ENCODE data around the gene ADAMTS2.

The ADAMTS2 gene

DNA sequence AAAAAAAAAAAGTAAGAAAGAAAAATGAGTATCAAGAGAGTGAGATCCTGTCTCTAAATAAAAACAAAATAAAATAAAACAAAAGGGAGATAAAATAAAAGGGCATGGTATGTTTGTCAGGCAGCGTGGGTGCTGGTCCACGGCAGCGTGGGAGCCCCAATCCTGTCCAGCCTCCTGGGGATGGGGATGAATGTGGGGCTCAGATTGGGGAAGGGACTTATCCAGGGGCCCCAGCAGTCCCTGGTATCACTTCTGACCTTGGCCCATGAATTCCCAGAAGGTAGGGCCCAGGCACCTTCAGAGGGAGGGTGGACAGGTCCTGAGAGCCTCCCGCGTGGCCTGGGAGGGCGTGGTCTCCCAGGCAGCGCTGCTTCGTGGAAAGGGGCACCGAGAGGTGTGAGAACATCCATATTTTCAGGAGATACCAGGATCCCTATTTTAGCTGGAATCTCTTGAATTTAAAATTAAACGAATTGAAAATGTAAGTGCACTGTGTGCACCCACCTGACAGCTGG, 213.9 kb downstream of the ADAMTS2 start:
- H2BK120ac ChIP-seq (ENCODE audit: low read depth, low read length) = no peak overlapping the region
- H2AK5ac ChIP-seq (ENCODE audit: low read depth, low read length) = no peak overlapping the region
- no peaks in the 10 kb centered on the region for H3K4me1 ChIP-seq (ENCODE audit: control insufficient read depth in 2 of 2, insufficient read depth in 1 of 2, low read depth in 1 of 2, low read length in 2 of 2)
- no peak overlapping the region for H2BK5ac ChIP-seq (ENCODE audit: low read length)
- H3K18ac ChIP-seq (ENCODE audit: low read length) = no peak overlapping the region
- H3K79me1 ChIP-seq (ENCODE audit: low read depth, low read length) = no peaks in the 10 kb centered on the region
- no peak overlapping the region for H3K4me3 ChIP-seq (ENCODE audit: low read length in 2 of 2)
- H4K91ac ChIP-seq (ENCODE audit: low read depth, low read length, poor library complexity) = no peak overlapping the region
- H3K27ac ChIP-seq (replicated peaks; ENCODE audit: low read length) = no peak overlapping the region
- H2AFZ ChIP-seq (ENCODE audit: low read length) = no peak overlapping the region
- H3K14ac ChIP-seq (ENCODE audit: low read length) = no peak overlapping the region
- WGBS, 2 donors (ENCODE audit: extremely low coverage in 2 of 2, insufficient read length in 2 of 2, insufficient replicate concordance in 1 of 2) = no CpG with 5 or more reads among the region's 10 CpGs
- no peak overlapping the region for H3K4ac ChIP-seq (ENCODE audit: low read length)
- no peaks in the 10 kb centered on the region for H3K27me3 ChIP-seq (ENCODE audit: control insufficient read depth in 3 of 3, insufficient read depth in 3 of 3, low read depth in 1 of 3, low read length in 3 of 3)
- no peaks in the 10 kb centered on the region for H3K36me3 ChIP-seq (replicated peaks in 1 of 2; ENCODE audit: control insufficient read depth in 2 of 2, insufficient read depth in 2 of 2, low read length in 2 of 2)
- DNase-seq (ENCODE audit: low spot score) = no peak
- H4K8ac ChIP-seq (ENCODE audit: low read depth, low read length) = no peak overlapping the region
- no peak overlapping the region for H3K4me2 ChIP-seq (ENCODE audit: insufficient read depth, low read length, poor library complexity, severe bottlenecking)
- no peak overlapping the region for H2BK15ac ChIP-seq (ENCODE audit: low read length)
- peaks cover 0 to 9% of the 10 kb centered on the region in 2 donors for H3K9me3 ChIP-seq (replicated peaks in 1 of 2; ENCODE audit: control insufficient read depth in 2 of 2, insufficient read depth in 1 of 2, low read depth in 1 of 2, low read length in 2 of 2)
- H2BK12ac ChIP-seq (ENCODE audit: low read length) = no peak overlapping the region
- H3K23ac ChIP-seq (ENCODE audit: low read depth, low read length, poor library complexity) = no peak overlapping the region
- no peak overlapping the region for H3K9ac ChIP-seq (ENCODE audit: low read depth, low read length, poor library complexity)

DNA sequence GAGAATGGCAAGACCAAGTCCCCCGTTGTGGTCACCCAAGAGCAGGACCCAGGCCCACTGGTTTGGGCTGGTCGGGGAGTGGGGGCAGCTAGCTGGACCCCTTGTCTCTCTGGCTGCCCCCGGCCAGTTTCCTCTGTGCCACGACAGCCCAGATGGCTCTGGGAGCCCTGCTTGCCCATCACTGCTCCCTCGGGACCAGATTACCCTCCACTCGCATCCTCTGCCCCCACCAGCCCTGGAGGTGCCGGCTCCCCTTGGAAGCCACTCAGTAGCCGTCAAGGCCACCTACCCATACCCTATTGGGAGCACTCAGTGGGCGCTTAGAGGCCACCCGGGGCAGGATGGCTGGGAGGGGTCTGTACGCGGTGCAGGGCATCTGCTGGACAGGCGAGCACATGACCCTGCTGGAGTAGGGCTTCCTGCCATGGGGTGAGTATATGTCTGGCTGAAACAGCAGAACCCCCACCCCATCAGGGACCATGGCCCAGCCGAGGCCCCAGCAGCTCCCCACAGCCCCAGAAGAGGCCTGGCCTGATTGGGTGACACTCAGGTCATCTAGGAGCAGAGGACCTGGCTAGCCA, 215.1 kb downstream of the ADAMTS2 start:
- DNase-seq (ENCODE audit: low spot score) = no peak

DNA sequence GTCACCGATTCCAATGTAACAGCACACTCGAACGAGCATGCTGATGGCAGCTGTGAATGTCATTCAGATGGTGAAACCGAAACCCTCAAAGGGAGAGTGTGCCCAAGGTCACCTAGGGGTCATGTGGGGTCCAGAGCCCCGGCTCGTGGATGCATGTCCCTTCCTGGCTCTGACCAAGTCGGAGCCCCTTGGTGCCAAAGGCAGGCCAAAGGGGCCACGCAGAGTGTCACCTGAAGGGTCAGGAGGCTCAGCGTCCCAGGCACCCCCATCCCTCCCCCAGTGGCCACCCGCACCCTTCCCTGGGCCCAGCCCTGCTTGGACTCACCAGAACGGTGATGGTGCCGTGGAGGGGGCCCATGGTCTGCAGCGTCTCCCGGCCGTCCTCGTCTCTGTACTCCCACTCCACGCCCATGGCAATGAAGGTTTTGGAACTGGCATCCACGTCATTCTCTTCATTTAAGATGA, 215.6 kb downstream of the ADAMTS2 start:
- Histone ChIP-seq H3K9me3 (replicated peaks in 1 of 2; ENCODE audit: control insufficient read depth in 2 of 2, insufficient read depth in 1 of 2, low read depth in 1 of 2, low read length in 2 of 2) (peaks cover 0 to 13% of the 10 kb centered on the region in 2 donors), H3K23ac (ENCODE audit: low read depth, low read length, poor library complexity) (no peak overlapping the region), H3K9ac (ENCODE audit: low read depth, low read length, poor library complexity) (no peak overlapping the region), H2AK5ac (ENCODE audit: low read depth, low read length) (no peak overlapping the region), H3K4me1 (ENCODE audit: control insufficient read depth in 2 of 2, insufficient read depth in 1 of 2, low read depth in 1 of 2, low read length in 2 of 2) (no peaks in the 10 kb centered on the region), H3K79me1 (ENCODE audit: low read depth, low read length) (no peaks in the 10 kb centered on the region), H3K36me3 (replicated peaks in 1 of 2; ENCODE audit: control insufficient read depth in 2 of 2, insufficient read depth in 2 of 2, low read length in 2 of 2) (no peaks in the 10 kb centered on the region), H3K4me3 (ENCODE audit: low read length in 2 of 2) (no peak overlapping the region), H2BK120ac (ENCODE audit: low read depth, low read length) (no peak overlapping the region), H3K27me3 (ENCODE audit: control insufficient read depth in 3 of 3, insufficient read depth in 3 of 3, low read depth in 1 of 3, low read length in 3 of 3) (no peaks in the 10 kb centered on the region), H2BK12ac (ENCODE audit: low read length) (no peak overlapping the region), H2BK15ac (ENCODE audit: low read length) (no peak overlapping the region), H3K4ac (ENCODE audit: low read length) (no peak overlapping the region), H3K14ac (ENCODE audit: low read length) (no peak overlapping the region), H4K91ac (ENCODE audit: low read depth, low read length, poor library complexity) (no peak overlapping the region), H3K18ac (ENCODE audit: low read length) (no peak overlapping the region), H2AFZ (ENCODE audit: low read length) (no peak overlapping the region), H3K27ac (replicated peaks; ENCODE audit: low read length) (no peak overlapping the region), H4K8ac (ENCODE audit: low read depth, low read length) (no peak overlapping the region), H3K4me2 (ENCODE audit: insufficient read depth, low read length, poor library complexity, severe bottlenecking) (no peak overlapping the region), H2BK5ac (ENCODE audit: low read length) (no peak overlapping the region)
- no peak for DNase-seq (ENCODE audit: low spot score)
- WGBS, 2 donors (ENCODE audit: extremely low coverage in 2 of 2, insufficient read length in 2 of 2, insufficient replicate concordance in 1 of 2) = no CpG with 5 or more reads among the region's 18 CpGs

More for the DNA sequence above, 215.1 kb downstream of the ADAMTS2 start:
- Histone ChIP-seq H3K4me3 (ENCODE audit: low read length in 2 of 2) (no peak overlapping the region), H3K4me1 (ENCODE audit: control insufficient read depth in 2 of 2, insufficient read depth in 1 of 2, low read depth in 1 of 2, low read length in 2 of 2) (no peaks in the 10 kb centered on the region), H2BK120ac (ENCODE audit: low read depth, low read length) (no peak overlapping the region), H3K9ac (ENCODE audit: low read depth, low read length, poor library complexity) (no peak overlapping the region), H2BK12ac (ENCODE audit: low read length) (no peak overlapping the region), H2BK5ac (ENCODE audit: low read length) (peak overlapping the region; percentile 71), H3K9me3 (replicated peaks in 1 of 2; ENCODE audit: control insufficient read depth in 2 of 2, insufficient read depth in 1 of 2, low read depth in 1 of 2, low read length in 2 of 2) (peaks cover 0 to 13% of the 10 kb centered on the region in 2 donors), H2AFZ (ENCODE audit: low read length) (no peak overlapping the region), H3K27ac (replicated peaks; ENCODE audit: low read length) (no peak overlapping the region), H4K8ac (ENCODE audit: low read depth, low read length) (no peak overlapping the region), H4K91ac (ENCODE audit: low read depth, low read length, poor library complexity) (no peak overlapping the region), H2AK5ac (ENCODE audit: low read depth, low read length) (no peak overlapping the region), H3K4ac (ENCODE audit: low read length) (no peak overlapping the region), H2BK15ac (ENCODE audit: low read length) (no peak overlapping the region), H3K4me2 (ENCODE audit: insufficient read depth, low read length, poor library complexity, severe bottlenecking) (no peak overlapping the region), H3K36me3 (replicated peaks in 1 of 2; ENCODE audit: control insufficient read depth in 2 of 2, insufficient read depth in 2 of 2, low read length in 2 of 2) (no peaks in the 10 kb centered on the region), H3K18ac (ENCODE audit: low read length) (peak overlapping the region; percentile 17), H3K14ac (ENCODE audit: low read length) (peak overlapping the region; percentile 31), H3K27me3 (ENCODE audit: control insufficient read depth in 3 of 3, insufficient read depth in 3 of 3, low read depth in 1 of 3, low read length in 3 of 3) (no peaks in the 10 kb centered on the region), H3K23ac (ENCODE audit: low read depth, low read length, poor library complexity) (no peak overlapping the region), H3K79me1 (ENCODE audit: low read depth, low read length) (no peaks in the 10 kb centered on the region)
- no CpG with 5 or more reads among the region's 14 CpGs for WGBS, 2 donors (ENCODE audit: extremely low coverage in 2 of 2, insufficient read length in 2 of 2, insufficient replicate concordance in 1 of 2)

DNA sequence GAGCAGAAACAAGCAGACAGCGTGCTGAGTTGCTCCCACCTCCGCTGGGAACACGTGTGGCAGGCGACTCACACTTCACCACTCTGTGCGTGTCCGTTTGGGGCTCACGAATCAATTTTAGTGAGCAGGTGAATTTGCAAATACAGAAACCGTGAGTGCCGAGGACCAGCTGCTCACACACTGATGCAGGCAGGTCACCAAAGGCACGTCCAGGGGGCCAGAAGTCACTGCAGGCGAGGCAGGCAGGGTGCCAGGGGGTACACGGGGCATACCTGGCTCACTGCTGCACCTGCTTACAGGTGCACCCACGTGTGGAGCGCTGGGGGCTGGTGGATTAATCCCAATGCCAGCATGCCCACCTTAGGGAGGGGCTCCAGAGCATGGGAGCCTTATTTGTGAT, 216.3 kb downstream of the ADAMTS2 start:
- no peaks in the 10 kb centered on the region for H3K27me3 ChIP-seq (ENCODE audit: control insufficient read depth in 3 of 3, insufficient read depth in 3 of 3, low read depth in 1 of 3, low read length in 3 of 3)
- no peaks in the 10 kb centered on the region for H3K4me1 ChIP-seq (ENCODE audit: control insufficient read depth in 2 of 2, insufficient read depth in 1 of 2, low read depth in 1 of 2, low read length in 2 of 2)
- no peak overlapping the region for H3K4me3 ChIP-seq (ENCODE audit: low read length in 2 of 2)
- H3K36me3 ChIP-seq (replicated peaks in 1 of 2; ENCODE audit: control insufficient read depth in 2 of 2, insufficient read depth in 2 of 2, low read length in 2 of 2) = no peaks in the 10 kb centered on the region
- no peak overlapping the region for H3K23ac ChIP-seq (ENCODE audit: low read depth, low read length, poor library complexity)
- no peak overlapping the region for H3K18ac ChIP-seq (ENCODE audit: low read length)
- no peak overlapping the region for H2AK5ac ChIP-seq (ENCODE audit: low read depth, low read length)
- no peak overlapping the region for H2BK12ac ChIP-seq (ENCODE audit: low read length)
- no peak overlapping the region for H3K27ac ChIP-seq (replicated peaks; ENCODE audit: low read length)
- H3K79me1 ChIP-seq (ENCODE audit: low read depth, low read length) = no peaks in the 10 kb centered on the region
- no peak overlapping the region for H2AFZ ChIP-seq (ENCODE audit: low read length)
- H3K14ac ChIP-seq (ENCODE audit: low read length) = no peak overlapping the region
- no peak overlapping the region for H3K9ac ChIP-seq (ENCODE audit: low read depth, low read length, poor library complexity)
- DNase-seq (ENCODE audit: low spot score) = no peak
- peaks cover 0 to 16% of the 10 kb centered on the region in 2 donors for H3K9me3 ChIP-seq (replicated peaks in 1 of 2; ENCODE audit: control insufficient read depth in 2 of 2, insufficient read depth in 1 of 2, low read depth in 1 of 2, low read length in 2 of 2)
- H4K8ac ChIP-seq (ENCODE audit: low read depth, low read length) = no peak overlapping the region
- no peak overlapping the region for H2BK5ac ChIP-seq (ENCODE audit: low read length)
- H2BK15ac ChIP-seq (ENCODE audit: low read length) = no peak overlapping the region
- no CpG with 5 or more reads among the region's 14 CpGs for WGBS, 2 donors (ENCODE audit: extremely low coverage in 2 of 2, insufficient read length in 2 of 2, insufficient replicate concordance in 1 of 2)
- H4K91ac ChIP-seq (ENCODE audit: low read depth, low read length, poor library complexity) = no peak overlapping the region
- H3K4ac ChIP-seq (ENCODE audit: low read length) = no peak overlapping the region
- H3K4me2 ChIP-seq (ENCODE audit: insufficient read depth, low read length, poor library complexity, severe bottlenecking) = no peak overlapping the region
- no peak overlapping the region for H2BK120ac ChIP-seq (ENCODE audit: low read depth, low read length)
